Spleen (tissue), 7 donors: ENCODE results near the gene PAPPA2.

Experiments used
- POLR2AphosphoS5 ChIP-seq, 3 donors: sonication (generic); formaldehyde crosslinking; IDR thresholded peaks; one replicate each; pipeline ENCODE4 v1.5.1; 2017; ENCODE audit warnings: antibody characterized with exemption in 3 of 3
- TF ChIP-seq, protein P1 (sequence below), 11 experiments: fragments of 200-600 bp in 7 of 11; fragments of 450-650 bp in 4 of 11; sonication (generic) in 4 of 11; IDR thresholded peaks in 8 of 11; conservative IDR thresholded peaks in 3 of 11; 1 replicate in 7 of 11; 2 replicates in 4 of 11; pipeline versions ENCODE4 v1.4.0 to v1.8.0; 2016 to 2021; ENCODE audit warnings: antibody characterized with exemption in 11 of 11, inconsistent platforms in 4 of 11, mild to moderate bottlenecking in 1 of 11
- donor health status: DM: no; HTN: no; CAD: no; lungs with moderate emphysema.
- donor health status: DM: no; HTN: no; CAD: no.
- donor health status: DM: no; HTN: no; CAD: no.

GRCh38 chr1:176436251-176436650 lies 26.7 kb upstream of the PAPPA2 start:
- TF ChIP-seq, protein P1, sequence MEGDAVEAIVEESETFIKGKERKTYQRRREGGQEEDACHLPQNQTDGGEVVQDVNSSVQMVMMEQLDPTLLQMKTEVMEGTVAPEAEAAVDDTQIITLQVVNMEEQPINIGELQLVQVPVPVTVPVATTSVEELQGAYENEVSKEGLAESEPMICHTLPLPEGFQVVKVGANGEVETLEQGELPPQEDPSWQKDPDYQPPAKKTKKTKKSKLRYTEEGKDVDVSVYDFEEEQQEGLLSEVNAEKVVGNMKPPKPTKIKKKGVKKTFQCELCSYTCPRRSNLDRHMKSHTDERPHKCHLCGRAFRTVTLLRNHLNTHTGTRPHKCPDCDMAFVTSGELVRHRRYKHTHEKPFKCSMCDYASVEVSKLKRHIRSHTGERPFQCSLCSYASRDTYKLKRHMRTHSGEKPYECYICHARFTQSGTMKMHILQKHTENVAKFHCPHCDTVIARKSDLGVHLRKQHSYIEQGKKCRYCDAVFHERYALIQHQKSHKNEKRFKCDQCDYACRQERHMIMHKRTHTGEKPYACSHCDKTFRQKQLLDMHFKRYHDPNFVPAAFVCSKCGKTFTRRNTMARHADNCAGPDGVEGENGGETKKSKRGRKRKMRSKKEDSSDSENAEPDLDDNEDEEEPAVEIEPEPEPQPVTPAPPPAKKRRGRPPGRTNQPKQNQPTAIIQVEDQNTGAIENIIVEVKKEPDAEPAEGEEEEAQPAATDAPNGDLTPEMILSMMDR (IDR thresholded peaks at IDR 0.05 in 8 of 11, conservative IDR thresholded peaks at IDR 0.05 in 3 of 11) = no peak
- TF ChIP-seq POLR2AphosphoS5 (IDR thresholded peaks at IDR 0.05) = no peak
